HepG2 (cell line): ENCODE measurements around the gene DLX1. TPM values are rescaled to one million over a fixed set of nuclear protein-coding genes. Genes with fewer than 3 reads are reported as not detected.
A peak's percentile ranks its signal among the peaks of the same experiment; 100 is the strongest.

Experiments
- AKNA ChIP-seq: sonication (generic); formaldehyde crosslinking; IDR thresholded peaks from 2 replicates; pipeline ENCODE4 v1.4.0; 2020; ENCODE audit warnings: missing genetic modification reagents, borderline replicate concordance
- CENPT ChIP-seq: sonication (generic); formaldehyde crosslinking; IDR thresholded peaks from 2 replicates; pipeline ENCODE4 v1.8.0; 2022; ENCODE audit warnings: low read depth, mild to moderate bottlenecking, moderate library complexity, missing genetic modification reagents
- CHCHD3 ChIP-seq: sonication (generic); formaldehyde crosslinking; IDR thresholded peaks from 2 replicates; pipeline ENCODE4 v1.8.0; 2022; ENCODE audit warnings: mild to moderate bottlenecking, missing genetic modification reagents, moderate library complexity
- DMTF1 ChIP-seq: sonication (generic); formaldehyde crosslinking; IDR thresholded peaks from 2 replicates; pipeline ENCODE4 v1.4.0; 2020; ENCODE audit warnings: mild to moderate bottlenecking, missing genetic modification reagents
- IKZF1 ChIP-seq: fragments of 450-650 bp; IDR thresholded peaks from 2 replicates; pipeline ENCODE4 v1.7.1; 2016
- NBN ChIP-seq: fragments of 450-650 bp; conservative IDR thresholded peaks from 2 replicates; pipeline ENCODE4 v1.6.1; 2017
- ONECUT2 ChIP-seq: sonication (generic); formaldehyde crosslinking; IDR thresholded peaks from 2 replicates; pipeline ENCODE4 v1.4.0; 2020; ENCODE audit warnings: missing genetic modification reagents
- POGZ ChIP-seq: sonication (generic); formaldehyde crosslinking; IDR thresholded peaks from 2 replicates; pipeline ENCODE4 v1.4.0; 2020; ENCODE audit warnings: mild to moderate bottlenecking, missing genetic modification reagents
- SMC3 ChIP-seq: IDR thresholded peaks from 2 replicates; pipeline ENCODE4 v1.6.1; 2011; ENCODE audit warnings: low read length, improper control_type of control experiment
- SOX6 ChIP-seq, 2 experiments: fragments of 450-650 bp in 1 of 2; sonication (generic) in 1 of 2; formaldehyde crosslinking in 1 of 2; IDR thresholded peaks; 2 replicates each; pipeline versions ENCODE4 v1.4.0 to v1.6.1; 2017 to 2020; ENCODE audit warnings: antibody characterized with exemption in 1 of 2, mild to moderate bottlenecking in 1 of 2, missing genetic modification reagents in 1 of 2
- TEF ChIP-seq: sonication (generic); formaldehyde crosslinking; IDR thresholded peaks from 2 replicates; pipeline ENCODE4 v1.5.0; 2020; ENCODE audit warnings: missing genetic modification reagents
- XRCC5 ChIP-seq: fragments of 200-400 bp; formaldehyde crosslinking; optimal IDR thresholded peaks from 2 replicates; pipeline ENCODE3; 2017; ENCODE audit warnings: mild to moderate bottlenecking, low read length
- ZBTB38 ChIP-seq: sonication (generic); formaldehyde crosslinking; IDR thresholded peaks from 2 replicates; pipeline ENCODE4 v1.5.1; 2020; ENCODE audit warnings: mild to moderate bottlenecking, missing genetic modification reagents
- ZNF136 ChIP-seq: sonication (generic); formaldehyde crosslinking; IDR thresholded peaks from 2 replicates; pipeline ENCODE4 v1.8.1; 2022; ENCODE audit warnings: low read depth, mild to moderate bottlenecking, moderate library complexity, missing genetic modification reagents
- ZNF251 ChIP-seq: sonication (generic); formaldehyde crosslinking; IDR thresholded peaks from 2 replicates; pipeline ENCODE4 v1.9.0; 2021; ENCODE audit warnings: mild to moderate bottlenecking, missing genetic modification reagents
- ZNF253 ChIP-seq: sonication (generic); formaldehyde crosslinking; IDR thresholded peaks from 2 replicates; pipeline ENCODE4 v1.8.0; 2022; ENCODE audit warnings: mild to moderate bottlenecking, missing genetic modification reagents, borderline replicate concordance
- ZNF431 ChIP-seq: sonication (generic); formaldehyde crosslinking; IDR thresholded peaks from 2 replicates; pipeline ENCODE4 v1.9.0; 2022; ENCODE audit warnings: missing genetic modification reagents, low read depth, mild to moderate bottlenecking, borderline replicate concordance
- ZNF546 ChIP-seq: sonication (generic); formaldehyde crosslinking; conservative IDR thresholded peaks from 2 replicates; pipeline ENCODE4 v1.8.1; 2023; ENCODE audit warnings: mild to moderate bottlenecking, missing genetic modification reagents
- ZNF550 ChIP-seq: sonication (generic); formaldehyde crosslinking; IDR thresholded peaks from 2 replicates; pipeline ENCODE4 v1.4.0; 2020; ENCODE audit warnings: mild to moderate bottlenecking, missing genetic modification reagents, borderline replicate concordance
- ZNF780A ChIP-seq: sonication (generic); formaldehyde crosslinking; IDR thresholded peaks from 2 replicates; pipeline ENCODE4 v1.8.0; 2022; ENCODE audit warnings: mild to moderate bottlenecking, missing genetic modification reagents, moderate library complexity
- ZNF891 ChIP-seq: sonication (generic); formaldehyde crosslinking; IDR thresholded peaks from 2 replicates; pipeline ENCODE4 v1.5.0; 2020; ENCODE audit warnings: mild to moderate bottlenecking, missing genetic modification reagents
- polyA plus RNA-seq, 8 experiments: library from polyadenylated mRNA; depleted of rRNA in 3 of 8; stranded (reverse) in 7 of 8; unstranded in 1 of 8; fragments of >200 nt; fragmentation: Illumina TruSeq in 4 of 8; extraction: Trizol in 4 of 8; gene quantifications; 2 replicates each; pipeline versions ENCODE4 v1.2.1 to v1.2.3, GENCODE V29; 2011 to 2016; ENCODE audit warnings: low read depth in 4 of 8, missing spikeins in 1 of 8, mixed read lengths in 1 of 8; ENCODE audit not compliant: insufficient read depth in 1 of 8
- total RNA-seq, 5 experiments: library from RNA; depleted of rRNA; stranded (reverse); fragments of >200 nt; fragmentation: Illumina TruSeq; extraction: Trizol; gene quantifications; 2 replicates each; pipeline ENCODE4 v1.2.3, GENCODE V29; 2016; ENCODE audit warnings: low read depth in 1 of 5

DLX1 gene
- total and polyA plus RNA-seq, 2 of the 13 experiments (the other 11 are each of a cell fraction or from before 2014, with no cell fraction given): 0.18 to 0.86 TPM

- no peak for TF ChIP-seq ZNF780A (CRISPR knock-in tag)
- TF ChIP-seq TEF (CRISPR knock-in tag): no peak
- TF ChIP-seq ONECUT2: peak; percentile 78; the same call in 1 of the 2 replicates
- no peak for TF ChIP-seq ZNF546
- TF ChIP-seq CHCHD3 (CRISPR knock-in tag): no peak
- no peak for TF ChIP-seq DMTF1 (CRISPR knock-in tag)
- TF ChIP-seq ZNF431 (CRISPR knock-in tag): no peak
- TF ChIP-seq SOX6 (IDR thresholded peaks at IDR 0.05): no peak
- TF ChIP-seq SOX6 (CRISPR knock-in tag; IDR thresholded peaks at IDR 0.05): peak; percentile 95
- TF ChIP-seq ZNF253 (CRISPR knock-in tag): no peak
- no peak for TF ChIP-seq IKZF1
- TF ChIP-seq ZNF251 (CRISPR knock-in tag): no peak
- no peak for TF ChIP-seq ZNF550
- no peak for TF ChIP-seq ZNF136 (CRISPR knock-in tag)
- TF ChIP-seq XRCC5: peak; percentile 70
- TF ChIP-seq SMC3: peak; percentile 46; the same call in 1 of the 2 replicates
- TF ChIP-seq POGZ (CRISPR knock-in tag): peak; percentile 94
- TF ChIP-seq ZNF891 (CRISPR knock-in tag): no peak
- TF ChIP-seq AKNA: no peak
- no peak for TF ChIP-seq CENPT (CRISPR knock-in tag)
- no peak for TF ChIP-seq NBN
- TF ChIP-seq ZBTB38: no peak
Observed at GRCh38 chr2:172052000-172052983, 33.0 kb upstream of the DLX1 start (continued).
